Activated T-helper 1 cell treated with Interleukin-2 at 50 U/mL for 16 hours (primary cell): ENCODE data around the gene PPIP5K2.
A peak's percentile ranks its signal among the peaks of the same experiment; 100 is the strongest.
"Not testable (repeated sequence)": the region's sequence is repeated elsewhere in the genome, so short reads cannot be mapped to it uniquely, and the experiment has no call there.

ENCODE experiments used
- DNase-seq: peaks from one replicate; pipeline ENCODE4 v3.0.0-alpha.2; 2020; ENCODE audit warnings: low read depth

The PPIP5K2 gene

GRCh38 chr5:103119765-103120606, at the start of gene PPIP5K2, which contains the start of gene GIN1:
PPIP5K2 (plus strand) TSS chr5:103120301; CDS start chr5:103129590, 9,289 bp downstream.
GIN1 (minus strand) TSS chr5:103120138; CDS start chr5:103108707, 11,431 bp downstream.
- peak; percentile 94 for DNase-seq

GRCh38 chr5:103073500-103073899, 46.6 kb upstream of the PPIP5K2 start:
- DNase-seq = not testable (repeated sequence)

- DNase-seq = no peak
Observed at GRCh38 chr5:103075442-103075841, 44.7 kb upstream of the PPIP5K2 start.

GRCh38 chr5:103079796-103080195, 40.3 kb upstream of the PPIP5K2 start:
- no peak for DNase-seq

GRCh38 chr5:103086547-103086946, 33.6 kb upstream of the PPIP5K2 start:
- no peak for DNase-seq

- no peak for DNase-seq
Observed at GRCh38 chr5:103089272-103089671, 30.8 kb upstream of the PPIP5K2 start.

- no peak for DNase-seq
Observed at GRCh38 chr5:103090791-103091190, 29.3 kb upstream of the PPIP5K2 start.

- DNase-seq = no peak
Observed at GRCh38 chr5:103092676-103093075, 27.4 kb upstream of the PPIP5K2 start.

- no peak for DNase-seq
Observed at GRCh38 chr5:103093727-103094126, 26.4 kb upstream of the PPIP5K2 start.

GRCh38 chr5:103094737-103095136, 25.4 kb upstream of the PPIP5K2 start:
- DNase-seq = no peak

- DNase-seq = no peak
Observed at GRCh38 chr5:103098993-103099392, 21.1 kb upstream of the PPIP5K2 start.

- no peak for DNase-seq
Observed at GRCh38 chr5:103101079-103101750, 18.9 kb upstream of the PPIP5K2 start.

- DNase-seq = no peak
Observed at GRCh38 chr5:103102234-103102633, 17.9 kb upstream of the PPIP5K2 start.

- no peak for DNase-seq
Observed at GRCh38 chr5:103108086-103108485, 12.0 kb upstream of the PPIP5K2 start.

GRCh38 chr5:103109277-103109676, 10.8 kb upstream of the PPIP5K2 start:
- DNase-seq = no peak

GRCh38 chr5:103110403-103110802, 9.7 kb upstream of the PPIP5K2 start:
- no peak for DNase-seq

GRCh38 chr5:103111468-103111867, 8.6 kb upstream of the PPIP5K2 start:
- DNase-seq = no peak

- DNase-seq = no peak
Observed at GRCh38 chr5:103112910-103113309, 7.2 kb upstream of the PPIP5K2 start.

- no peak for DNase-seq
Observed at GRCh38 chr5:103114440-103114839, 5.7 kb upstream of the PPIP5K2 start.

GRCh38 chr5:103117471-103117991, 2.6 kb upstream of the PPIP5K2 start:
- DNase-seq = no peak

GRCh38 chr5:103119070-103119764, 884 bp upstream of the PPIP5K2 start:
- no peak for DNase-seq

GRCh38 chr5:103120607-103121200, 603 bp downstream of the PPIP5K2 start:
- DNase-seq = no peak
